GM19025 (cell line): ENCODE results near the gene CA5B.
"Not testable (repeated sequence)": the region's sequence is repeated elsewhere in the genome, so short reads cannot be mapped to it uniquely, and the experiment has no call there.

Experiments
- ATAC-seq: cut with Tn5 transposase; IDR thresholded peaks from one replicate; pipeline ENCODE4 v1.9.1; 2021; ENCODE audit warnings: mild to moderate bottlenecking, low read depth, moderate library complexity; ENCODE audit not compliant: unreplicated experiment

The CA5B gene

GRCh38 chrX:15812192-15812938 lies 74.3 kb downstream of the CA5B start:
- no peak for ATAC-seq

GRCh38 chrX:15813416-15813815 lies 75.3 kb downstream of the CA5B start:
- no peak for ATAC-seq

GRCh38 chrX:15814771-15815365 lies 76.8 kb downstream of the CA5B start:
- no peak for ATAC-seq

GRCh38 chrX:15815779-15816437 lies 77.8 kb downstream of the CA5B start:
- no peak for ATAC-seq

- no peak for ATAC-seq
Observed at GRCh38 chrX:15816438-15816809, 78.4 kb downstream of the CA5B start.

GRCh38 chrX:15816886-15817285 lies 78.8 kb downstream of the CA5B start:
- ATAC-seq: no peak

GRCh38 chrX:15820106-15821073 lies 82.3 kb downstream of the CA5B start:
- ATAC-seq: no peak

GRCh38 chrX:15822922-15823321 lies 84.9 kb downstream of the CA5B start:
- no peak for ATAC-seq

- no peak for ATAC-seq
Observed at GRCh38 chrX:15825936-15826335, 87.9 kb downstream of the CA5B start.

GRCh38 chrX:15829217-15829616 lies 91.1 kb downstream of the CA5B start:
- ATAC-seq: no peak

- ATAC-seq: not testable (repeated sequence)
Observed at GRCh38 chrX:15831347-15831746, 93.3 kb downstream of the CA5B start.

GRCh38 chrX:15834053-15834452 lies 96.0 kb downstream of the CA5B start:
- ATAC-seq: no peak

GRCh38 chrX:15834827-15835595 lies 96.9 kb downstream of the CA5B start:
- no peak for ATAC-seq
